ENCODE results near the gene TRAPPC5. TPM values are rescaled to one million over a fixed set of nuclear protein-coding genes. Genes with fewer than 3 reads are reported as not detected.

Gene TRAPPC5
- total RNA-seq, 4 donors from 2014 or later, result 12.4 to 156 (median 41.0) TPM

DNA sequence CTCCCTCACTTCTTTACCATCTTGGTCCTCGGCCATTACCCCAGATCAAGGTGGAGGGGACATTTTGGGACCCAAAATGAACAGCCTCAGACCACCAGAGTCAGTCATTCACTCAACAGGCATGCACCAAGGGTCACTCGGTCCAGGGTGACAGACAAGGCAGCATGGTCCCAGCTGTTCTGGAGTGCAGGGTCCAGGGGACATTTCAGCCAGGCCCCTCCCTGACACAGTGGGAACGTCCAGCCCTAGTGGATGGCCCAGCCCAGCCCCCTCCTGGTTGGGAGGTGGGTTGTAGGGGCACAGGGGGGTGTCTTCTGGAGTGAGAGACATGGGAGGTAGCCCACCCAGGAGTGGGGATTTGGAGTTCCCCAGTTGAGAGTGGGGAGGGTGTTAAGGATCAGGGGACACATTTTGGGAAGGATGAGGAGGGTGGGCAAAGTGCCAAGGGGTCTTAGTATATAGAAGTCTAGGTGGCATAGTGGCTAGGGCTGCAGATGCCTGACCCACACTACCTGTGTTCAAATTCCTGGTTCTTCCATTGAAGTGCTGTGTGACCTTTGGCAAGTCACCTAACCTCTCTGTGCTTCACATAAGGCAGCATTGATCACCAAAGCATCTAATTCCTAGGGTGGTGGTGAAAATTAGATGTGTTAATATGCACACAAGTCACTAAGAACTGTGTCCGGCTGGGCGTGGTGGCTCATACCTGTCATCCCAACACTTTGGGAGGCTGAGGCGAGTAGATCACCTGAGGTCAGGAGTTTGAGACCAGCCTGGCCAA lies 23.8 kb downstream of the TRAPPC5 start:
- Histone ChIP-seq H3K9me3 (no peaks in the 10 kb centered on the region), H3K36me3 (no peaks in the 10 kb centered on the region), H3K4me3 (no peak overlapping the region), H3K4me1 (no peaks in the 10 kb centered on the region), H3K27ac (no peak overlapping the region), H3K27me3 (no peaks in the 10 kb centered on the region)
- DNase-seq, result no peak
- intact Hi-C loops (cut with DNase I; ENCODE audit: low total_unique reads), result no loop called here
- no peak for TF ChIP-seq POLR2A (IDR thresholded peaks at IDR 0.05)
- TF ChIP-seq, protein P1, sequence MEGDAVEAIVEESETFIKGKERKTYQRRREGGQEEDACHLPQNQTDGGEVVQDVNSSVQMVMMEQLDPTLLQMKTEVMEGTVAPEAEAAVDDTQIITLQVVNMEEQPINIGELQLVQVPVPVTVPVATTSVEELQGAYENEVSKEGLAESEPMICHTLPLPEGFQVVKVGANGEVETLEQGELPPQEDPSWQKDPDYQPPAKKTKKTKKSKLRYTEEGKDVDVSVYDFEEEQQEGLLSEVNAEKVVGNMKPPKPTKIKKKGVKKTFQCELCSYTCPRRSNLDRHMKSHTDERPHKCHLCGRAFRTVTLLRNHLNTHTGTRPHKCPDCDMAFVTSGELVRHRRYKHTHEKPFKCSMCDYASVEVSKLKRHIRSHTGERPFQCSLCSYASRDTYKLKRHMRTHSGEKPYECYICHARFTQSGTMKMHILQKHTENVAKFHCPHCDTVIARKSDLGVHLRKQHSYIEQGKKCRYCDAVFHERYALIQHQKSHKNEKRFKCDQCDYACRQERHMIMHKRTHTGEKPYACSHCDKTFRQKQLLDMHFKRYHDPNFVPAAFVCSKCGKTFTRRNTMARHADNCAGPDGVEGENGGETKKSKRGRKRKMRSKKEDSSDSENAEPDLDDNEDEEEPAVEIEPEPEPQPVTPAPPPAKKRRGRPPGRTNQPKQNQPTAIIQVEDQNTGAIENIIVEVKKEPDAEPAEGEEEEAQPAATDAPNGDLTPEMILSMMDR (IDR thresholded peaks at IDR 0.05), result no peak

DNA sequence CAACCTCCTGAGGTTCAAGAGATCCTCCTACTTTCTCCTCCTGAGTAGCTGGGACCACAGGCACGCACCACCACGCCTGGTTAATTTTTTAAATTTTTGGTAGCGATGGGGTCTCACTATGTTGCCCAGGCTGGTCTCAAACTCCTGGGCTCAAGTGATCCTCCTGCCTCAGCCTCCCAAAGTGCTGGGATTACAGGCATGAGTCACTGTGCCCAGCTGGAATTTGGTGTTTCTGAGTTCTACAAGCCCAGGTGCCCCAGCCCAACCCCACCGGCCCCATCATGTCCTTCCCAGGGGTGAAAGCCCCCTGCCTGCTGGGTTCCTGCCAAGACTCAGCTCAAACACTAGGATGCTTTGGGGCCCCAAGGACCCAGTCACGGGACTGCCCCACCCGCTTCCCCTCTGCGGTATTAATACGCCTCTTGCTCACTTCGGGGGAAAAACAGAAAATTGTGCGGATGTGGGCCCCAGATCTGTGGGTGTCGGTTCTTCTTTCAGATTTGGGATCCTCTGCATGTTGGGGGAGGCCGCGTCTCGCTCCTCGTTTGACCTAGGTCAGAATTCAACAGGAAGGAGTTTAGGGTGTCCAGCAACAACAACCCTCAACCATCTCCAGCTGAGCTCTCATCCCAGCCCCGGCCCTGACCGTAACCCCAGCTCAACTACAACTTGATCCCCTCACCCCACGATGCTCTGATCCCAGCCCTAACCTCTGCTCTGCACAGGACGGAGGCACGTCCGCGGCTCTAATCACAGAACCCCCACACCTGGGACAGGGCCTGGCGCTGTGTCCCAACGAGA lies 25.0 kb downstream of the TRAPPC5 start:
- intact Hi-C loops (cut with DNase I; ENCODE audit: low total_unique reads), result no loop called here
- no peaks in the 10 kb centered on the region for H3K27me3 ChIP-seq

DNA sequence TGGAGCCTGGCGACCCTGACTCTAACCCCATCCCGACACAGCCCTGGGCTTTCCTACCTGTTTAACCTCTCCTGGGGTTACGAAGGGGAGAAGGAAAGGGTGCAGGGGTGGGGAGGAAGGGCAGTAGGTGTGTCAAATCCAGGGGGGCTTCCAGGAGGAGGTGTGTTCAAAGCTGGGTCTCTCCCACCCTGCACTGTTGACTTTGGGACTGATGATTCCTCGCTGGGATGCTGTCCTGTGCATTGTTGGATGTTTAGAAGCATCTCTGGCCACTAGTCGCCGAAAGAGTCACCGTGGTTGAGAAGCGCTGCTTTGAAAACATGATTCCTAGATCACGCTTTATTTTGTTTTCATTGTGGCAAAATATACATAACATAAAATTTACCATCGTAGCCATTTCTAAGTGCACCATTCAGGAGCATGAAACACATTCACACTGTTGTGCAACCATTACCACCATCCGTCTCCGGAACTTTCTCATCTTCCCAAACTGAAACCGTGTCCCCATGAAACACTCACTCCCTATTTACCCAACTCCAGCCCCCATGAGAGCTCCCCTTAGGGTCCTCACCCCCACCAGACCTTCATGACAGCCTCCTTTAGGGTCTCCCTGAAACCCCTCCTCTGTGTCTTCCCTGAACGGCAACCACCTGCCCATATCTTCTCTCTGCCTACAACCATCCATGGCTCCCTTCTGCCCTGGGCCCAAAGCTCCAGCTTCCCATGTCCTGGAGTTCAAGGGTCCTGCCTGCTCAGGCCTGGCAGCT lies 25.7 kb downstream of the TRAPPC5 start:
- no peaks in the 10 kb centered on the region for H3K4me1 ChIP-seq
- no peaks in the 10 kb centered on the region for H3K27me3 ChIP-seq
- TF ChIP-seq POLR2A (IDR thresholded peaks at IDR 0.05), result no peak
- TF ChIP-seq, protein P1 (IDR thresholded peaks at IDR 0.05), result no peak
- H3K9me3 ChIP-seq, result no peaks in the 10 kb centered on the region
- H3K27ac ChIP-seq, result no peak overlapping the region
- no peak for DNase-seq
- intact Hi-C loops (cut with DNase I; ENCODE audit: low total_unique reads), result no loop called here
- H3K4me3 ChIP-seq, result no peak overlapping the region
- no peaks in the 10 kb centered on the region for H3K36me3 ChIP-seq

More for the DNA sequence above, 25.0 kb downstream of the TRAPPC5 start:
- no peak for DNase-seq
- no peak overlapping the region for H3K27ac ChIP-seq
- no peak overlapping the region for H3K4me3 ChIP-seq
- H3K9me3 ChIP-seq, result no peaks in the 10 kb centered on the region
- TF ChIP-seq, protein P1 (IDR thresholded peaks at IDR 0.05), result no peak
- no peak for TF ChIP-seq POLR2A (IDR thresholded peaks at IDR 0.05)
- no peaks in the 10 kb centered on the region for H3K4me1 ChIP-seq
- no peaks in the 10 kb centered on the region for H3K36me3 ChIP-seq

DNA sequence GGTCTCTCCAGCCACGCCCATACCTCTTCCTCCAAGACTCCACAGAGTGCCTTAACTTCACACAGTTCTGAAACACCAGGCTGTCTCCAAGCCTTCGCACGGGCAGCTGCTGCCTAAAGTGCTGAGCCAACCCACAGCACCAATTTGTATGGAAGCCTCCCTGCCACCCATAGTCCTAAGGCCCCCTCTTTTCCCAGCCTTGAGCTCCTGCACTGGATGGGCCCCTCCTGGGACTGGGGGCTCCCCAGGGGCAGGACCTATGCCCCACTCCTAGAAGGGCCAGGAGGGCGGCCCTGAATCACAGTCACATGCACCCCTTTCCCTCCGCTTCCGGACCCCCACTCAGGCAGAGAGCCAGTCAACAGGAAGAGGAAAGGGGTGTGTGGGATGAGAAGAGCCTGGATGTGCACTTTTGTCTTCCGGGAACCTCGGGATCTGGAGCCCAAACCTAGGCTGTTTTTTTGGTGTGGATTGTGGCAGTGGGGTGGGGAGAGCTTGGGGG lies 26.4 kb downstream of the TRAPPC5 start:
- intact Hi-C loops (cut with DNase I; ENCODE audit: low total_unique reads), result no loop called here
- H3K9me3 ChIP-seq, result no peaks in the 10 kb centered on the region
- H3K4me3 ChIP-seq, result no peak overlapping the region
- H3K36me3 ChIP-seq, result no peaks in the 10 kb centered on the region
- H3K27ac ChIP-seq, result no peak overlapping the region
- DNase-seq, result no peak
- TF ChIP-seq POLR2A (IDR thresholded peaks at IDR 0.05), result no peak
- TF ChIP-seq, protein P1 (IDR thresholded peaks at IDR 0.05), result no peak
- no peaks in the 10 kb centered on the region for H3K4me1 ChIP-seq
- no peaks in the 10 kb centered on the region for H3K27me3 ChIP-seq
